K562 (cell line): ENCODE measurements around the gene KIAA2012. TPM values are rescaled to one million over a fixed set of nuclear protein-coding genes. Genes with fewer than 3 reads are reported as not detected.
A peak's percentile ranks its signal among the peaks of the same experiment; 100 is the strongest.

Source experiments
- BRD4 ChIP-seq: fragments of 200-600 bp; sonication (generic); IDR thresholded peaks from 2 replicates; pipeline ENCODE4 v1.6.1; 2017; ENCODE audit warnings: inconsistent platforms
- CEBPB ChIP-seq: fragments of 450-650 bp; IDR thresholded peaks from 2 replicates; pipeline ENCODE4 v1.6.1; 2016; ENCODE audit warnings: missing genetic modification characterization, missing compliant biosample characterization
- FOXJ2 ChIP-seq: fragments of 200-800 bp; sonication (Bioruptor generic); IDR thresholded peaks from 2 replicates; pipeline ENCODE4 v1.6.1; 2016; ENCODE audit warnings: missing genetic modification characterization, missing compliant biosample characterization
- GATA2 ChIP-seq: sonication (generic); formaldehyde crosslinking; IDR thresholded peaks from 2 replicates; pipeline ENCODE4 v1.4.0; 2020; ENCODE audit warnings: mild to moderate bottlenecking, missing genetic modification reagents
- HMG20A ChIP-seq: fragments of 450-650 bp; formaldehyde crosslinking; conservative IDR thresholded peaks from 2 replicates; pipeline ENCODE4 v1.4.0; 2020; ENCODE audit warnings: mild to moderate bottlenecking, mixed read lengths
- ILF3 ChIP-seq: fragments of 450-650 bp; IDR thresholded peaks from 2 replicates; pipeline ENCODE4 v1.6.1; 2018; ENCODE audit warnings: antibody characterized with exemption, mild to moderate bottlenecking, moderate library complexity, borderline replicate concordance
- NFE2 ChIP-seq: IDR thresholded peaks from 2 replicates; pipeline ENCODE4 v1.6.1; 2014; ENCODE audit warnings: antibody characterized with exemption, low read depth
- NFE2L1 ChIP-seq: fragments of 450-650 bp; IDR thresholded peaks from 2 replicates; pipeline ENCODE4 v1.6.1; 2016; ENCODE audit warnings: missing genetic modification characterization, low read depth, mild to moderate bottlenecking, missing compliant biosample characterization, moderate library complexity, borderline replicate concordance
- PHF8 ChIP-seq: fragments of 200-600 bp; sonication (generic); IDR thresholded peaks from 2 replicates; pipeline ENCODE4 v1.6.1; 2012; ENCODE audit warnings: mixed run types, mild to moderate bottlenecking, inconsistent platforms, low read length, moderate library complexity, borderline replicate concordance
- PYGO2 ChIP-seq: fragments of 450-650 bp; IDR thresholded peaks from 2 replicates; pipeline ENCODE4 v1.6.1; 2016; ENCODE audit warnings: mild to moderate bottlenecking, missing genetic modification characterization, moderate library complexity, missing compliant biosample characterization
- RBM25 ChIP-seq: fragments of 200-400 bp; formaldehyde crosslinking; IDR thresholded peaks from 2 replicates; pipeline ENCODE4 v1.6.1; 2018; ENCODE audit warnings: low read length, low read depth, moderate library complexity; ENCODE audit not compliant: severe bottlenecking
- RBM34 ChIP-seq: fragments of 200-400 bp; formaldehyde crosslinking; IDR thresholded peaks from 2 replicates; pipeline ENCODE4 v1.6.1; 2018; ENCODE audit warnings: low read length, borderline replicate concordance; ENCODE audit not compliant: insufficient read depth
- TAF1 ChIP-seq: IDR thresholded peaks from 2 replicates; pipeline ENCODE4 v1.6.1; 2011; ENCODE audit warnings: mild to moderate bottlenecking, low read length, moderate library complexity; ENCODE audit not compliant: insufficient read depth, control insufficient read depth, severe bottlenecking; ENCODE audit errors: extremely low read depth
- ZNF316 ChIP-seq: fragments of 450-650 bp; IDR thresholded peaks from 2 replicates; pipeline ENCODE4 v1.6.1; 2016
- ZNF551 ChIP-seq: fragments of 250-450 bp; sonication (Bioruptor Pico); IDR thresholded peaks from 2 replicates; pipeline ENCODE4 v1.5.0; 2021; ENCODE audit warnings: mild to moderate bottlenecking, moderate library complexity
- ZNF584 ChIP-seq: fragments of 200-800 bp; sonication (Bioruptor generic); IDR thresholded peaks from 2 replicates; pipeline ENCODE4 v1.6.1; 2016; ENCODE audit warnings: low read depth, mild to moderate bottlenecking, missing genetic modification characterization, missing compliant biosample characterization
- ZNF586 ChIP-seq: fragments of 450-650 bp; formaldehyde crosslinking; conservative IDR thresholded peaks from 2 replicates; pipeline ENCODE4 v1.4.0; 2020; ENCODE audit warnings: mild to moderate bottlenecking, moderate library complexity
- ZSCAN29 ChIP-seq: fragments of 450-650 bp; IDR thresholded peaks from 2 replicates; pipeline ENCODE4 v1.6.1; 2017
- polyA plus RNA-seq, 8 experiments: library from polyadenylated mRNA; depleted of rRNA in 4 of 8; stranded (reverse) in 5 of 8; unstranded in 3 of 8; fragments of >200 nt; fragmentation: Nextera tagmentation in 2 of 8; fragmentation: Illumina TruSeq in 1 of 8; extraction: Ambion mirVana in 2 of 8; extraction: Trizol in 1 of 8; gene quantifications; 2 replicates each; pipeline versions ENCODE4 v1.2.1 to v1.2.3, GENCODE V29; 2011 to 2014; ENCODE audit warnings: inconsistent platforms in 1 of 8, missing spikeins in 1 of 8
- total RNA-seq, 7 experiments: library from RNA; depleted of rRNA in 6 of 7; stranded (reverse); fragments of >200 nt in 6 of 7; fragmentation: Illumina TruSeq in 2 of 7; extraction: Trizol in 2 of 7; gene quantifications; 2 replicates each; pipeline versions ENCODE4 v1.2.1 to v1.2.3, GENCODE V29; 2011 to 2021; ENCODE audit warnings: low replicate concordance in 1 of 7
- TF ChIP-seq, protein P1 (sequence below), 2 experiments: fragments of 450-650 bp in 1 of 2; IDR thresholded peaks; 2 replicates each; pipeline ENCODE4 v1.6.1; 2011 to 2017; ENCODE audit warnings: low read depth in 2 of 2, antibody characterized with exemption in 1 of 2, borderline replicate concordance in 1 of 2, low read length in 1 of 2, mild to moderate bottlenecking in 1 of 2, mixed read lengths in 1 of 2; ENCODE audit not compliant: control insufficient read depth in 1 of 2

Gene KIAA2012
- total and polyA plus RNA-seq, 9 of the 15 experiments (the other 6 are each of a cell fraction or from before 2014, with no cell fraction given), result not detected

DNA sequence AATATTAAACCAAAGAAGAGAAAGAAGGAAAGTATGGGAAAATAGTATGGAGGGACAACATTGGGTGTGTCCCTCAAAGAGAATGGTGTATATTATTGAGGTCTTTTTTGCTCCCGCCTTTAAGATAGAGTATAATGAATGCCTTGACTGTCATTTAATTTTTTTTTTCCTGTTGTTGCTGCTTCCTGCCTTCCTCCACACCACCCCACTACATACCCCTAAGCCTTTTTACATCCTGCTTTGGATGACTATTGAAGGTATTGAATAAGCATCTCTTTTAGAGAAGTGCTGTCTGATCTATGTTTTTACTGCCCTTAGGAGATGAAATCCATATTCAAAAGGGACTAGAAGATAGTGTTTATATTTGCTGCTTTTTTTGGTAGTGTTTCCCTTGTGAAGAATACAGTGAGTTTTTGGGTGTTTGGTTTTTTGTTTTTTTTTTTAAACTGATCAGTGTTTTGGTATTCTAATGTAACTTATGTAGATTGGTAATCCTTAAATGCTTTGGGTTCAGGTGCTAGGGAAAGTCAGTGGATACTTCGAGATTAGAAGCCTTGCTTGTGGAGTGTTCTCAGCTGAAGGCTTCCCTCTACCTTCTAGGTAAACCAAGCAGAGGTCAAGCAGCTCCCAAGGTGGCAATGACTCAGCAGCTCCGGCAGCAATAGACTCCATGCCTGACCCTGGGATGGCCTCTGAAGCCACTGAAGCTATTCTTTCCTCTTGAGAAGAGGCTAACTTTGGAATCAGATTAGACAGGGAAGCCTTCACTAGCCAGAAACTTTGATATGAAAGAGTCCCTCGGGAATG lies 34.4 kb upstream of the KIAA2012 start (continued):
- TF ChIP-seq BRD4 (no peak), PHF8 (no peak), ZNF551 (no peak), ZSCAN29 (no peak), GATA2 (CRISPR knock-in tag) (no peak), NFE2L1 (peak; percentile 29; the same call in 1 of the 2 replicates), ILF3 (no peak), PYGO2 (tag) (no peak), RBM34 (no peak), RBM25 (no peak), ZNF316 (peak; percentile 61; the same call in 1 of the 2 replicates), ZNF584 (CRISPR knock-in tag) (no peak), ZNF586 (CRISPR knock-in tag) (no peak), NFE2 (peak; percentile 89), FOXJ2 (tag) (no peak), CEBPB (tag) (no peak), TAF1 (no peak), HMG20A (no peak)
- TF ChIP-seq, protein P1, sequence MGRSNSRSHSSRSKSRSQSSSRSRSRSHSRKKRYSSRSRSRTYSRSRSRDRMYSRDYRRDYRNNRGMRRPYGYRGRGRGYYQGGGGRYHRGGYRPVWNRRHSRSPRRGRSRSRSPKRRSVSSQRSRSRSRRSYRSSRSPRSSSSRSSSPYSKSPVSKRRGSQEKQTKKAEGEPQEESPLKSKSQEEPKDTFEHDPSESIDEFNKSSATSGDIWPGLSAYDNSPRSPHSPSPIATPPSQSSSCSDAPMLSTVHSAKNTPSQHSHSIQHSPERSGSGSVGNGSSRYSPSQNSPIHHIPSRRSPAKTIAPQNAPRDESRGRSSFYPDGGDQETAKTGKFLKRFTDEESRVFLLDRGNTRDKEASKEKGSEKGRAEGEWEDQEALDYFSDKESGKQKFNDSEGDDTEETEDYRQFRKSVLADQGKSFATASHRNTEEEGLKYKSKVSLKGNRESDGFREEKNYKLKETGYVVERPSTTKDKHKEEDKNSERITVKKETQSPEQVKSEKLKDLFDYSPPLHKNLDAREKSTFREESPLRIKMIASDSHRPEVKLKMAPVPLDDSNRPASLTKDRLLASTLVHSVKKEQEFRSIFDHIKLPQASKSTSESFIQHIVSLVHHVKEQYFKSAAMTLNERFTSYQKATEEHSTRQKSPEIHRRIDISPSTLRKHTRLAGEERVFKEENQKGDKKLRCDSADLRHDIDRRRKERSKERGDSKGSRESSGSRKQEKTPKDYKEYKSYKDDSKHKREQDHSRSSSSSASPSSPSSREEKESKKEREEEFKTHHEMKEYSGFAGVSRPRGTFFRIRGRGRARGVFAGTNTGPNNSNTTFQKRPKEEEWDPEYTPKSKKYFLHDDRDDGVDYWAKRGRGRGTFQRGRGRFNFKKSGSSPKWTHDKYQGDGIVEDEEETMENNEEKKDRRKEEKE (IDR thresholded peaks at IDR 0.05; ENCODE audit: borderline replicate concordance in 1 of 2, control insufficient read depth in 1 of 2, low read depth in 2 of 2, low read length in 1 of 2), result no peak
- TF ChIP-seq, all 486 proteins: peak for 11
